SK-N-SH treated with all-trans-retinoic acid at 6 μM for 48 hours (cell line): ENCODE measurements around the gene CFAP52.

Experiments
- CREB5 ChIP-seq: fragments of 250-450 bp; sonication (Bioruptor Pico); IDR thresholded peaks from 2 replicates; pipeline ENCODE4 v1.5.1; 2020; ENCODE audit warnings: low read depth, mild to moderate bottlenecking, moderate library complexity
- CSDC2 ChIP-seq: fragments of 250-450 bp; sonication (Bioruptor Pico); IDR thresholded peaks from 2 replicates; pipeline ENCODE4 v1.5.0; 2020; ENCODE audit warnings: mild to moderate bottlenecking, moderate library complexity
- ESRRG ChIP-seq: fragments of 250-450 bp; sonication (Bioruptor Pico); IDR thresholded peaks from 2 replicates; pipeline ENCODE4 v1.6.1; 2021; ENCODE audit warnings: mild to moderate bottlenecking
- PATZ1 ChIP-seq: fragments of 250-450 bp; sonication (Bioruptor Pico); IDR thresholded peaks from 2 replicates; pipeline ENCODE4 v1.8.0; 2020; ENCODE audit warnings: mild to moderate bottlenecking, moderate library complexity, borderline replicate concordance
- SNAI2 ChIP-seq: fragments of 250-450 bp; sonication (Bioruptor Pico); IDR thresholded peaks from 2 replicates; pipeline ENCODE4 v1.5.0; 2020; ENCODE audit warnings: mild to moderate bottlenecking, moderate library complexity
- ZC3H10 ChIP-seq: fragments of 250-450 bp; sonication (Bioruptor Pico); IDR thresholded peaks from 2 replicates; pipeline ENCODE4 v1.5.1; 2021; ENCODE audit warnings: mild to moderate bottlenecking, moderate library complexity
- ZFP30 ChIP-seq: fragments of 450-650 bp; formaldehyde crosslinking; IDR thresholded peaks from 2 replicates; pipeline ENCODE4 v1.5.0; 2022; ENCODE audit warnings: mild to moderate bottlenecking, moderate library complexity
- ZNF70 ChIP-seq: fragments of 450-650 bp; formaldehyde crosslinking; IDR thresholded peaks from 2 replicates; pipeline ENCODE4 v1.5.0; 2020; ENCODE audit warnings: mild to moderate bottlenecking, moderate library complexity
- TF ChIP-seq, protein P1 (sequence below): fragments of 250-450 bp; sonication (Bioruptor Pico); IDR thresholded peaks from 2 replicates; pipeline ENCODE4 v1.5.0; 2020; ENCODE audit warnings: mild to moderate bottlenecking, moderate library complexity

DNA sequence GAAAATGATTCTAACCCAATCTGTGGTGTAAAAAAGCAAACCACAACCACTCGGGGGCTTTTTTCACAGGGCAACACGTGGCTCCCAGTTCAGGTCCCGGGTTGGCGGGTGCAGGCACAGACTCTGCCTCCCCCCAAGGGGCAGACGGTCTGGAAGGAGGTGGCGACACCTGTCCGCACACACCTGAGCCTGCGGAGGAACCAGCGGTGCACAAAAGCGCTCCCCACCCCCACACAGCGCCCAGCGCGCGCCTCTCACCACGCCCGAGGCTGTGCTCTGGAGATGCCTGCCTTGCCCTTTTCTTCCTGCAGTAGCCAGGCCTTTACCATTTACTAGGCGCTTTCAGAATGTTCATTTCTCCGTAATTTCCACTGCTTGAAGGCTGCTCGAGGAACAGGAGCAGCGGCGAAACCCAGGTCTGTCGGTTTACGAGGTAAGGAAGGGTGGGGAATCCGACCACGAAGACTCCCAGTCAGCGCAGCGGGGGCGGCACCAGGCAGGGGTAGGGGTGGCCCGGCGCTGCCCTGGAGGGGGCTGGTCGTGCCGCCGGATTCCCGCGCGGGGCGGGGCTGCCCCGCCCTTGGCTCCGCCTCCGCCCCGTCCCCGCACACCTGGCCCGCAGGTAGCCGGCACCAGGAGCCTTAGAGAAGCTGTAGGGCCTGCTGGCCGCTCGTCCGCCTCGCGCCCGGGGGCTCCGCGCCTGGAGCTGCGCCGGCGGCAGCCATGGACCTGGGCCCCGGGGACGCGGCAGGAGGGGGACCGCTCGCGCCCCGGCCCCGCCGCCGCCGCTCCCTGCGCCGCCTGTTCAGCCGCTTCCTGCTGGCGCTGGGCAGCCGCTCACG, 68.7 kb downstream of the CFAP52 start, which contains the start of gene USP43:
- TF ChIP-seq ZFP30 (CRISPR knock-in tag) (no peak), CREB5 (no peak), PATZ1 (CRISPR knock-in tag) (no peak), CSDC2 (CRISPR knock-in tag) (no peak), ZNF70 (no peak), ESRRG (CRISPR knock-in tag) (no peak), ZC3H10 (no peak), SNAI2 (CRISPR knock-in tag) (no peak)
- TF ChIP-seq, protein P1, sequence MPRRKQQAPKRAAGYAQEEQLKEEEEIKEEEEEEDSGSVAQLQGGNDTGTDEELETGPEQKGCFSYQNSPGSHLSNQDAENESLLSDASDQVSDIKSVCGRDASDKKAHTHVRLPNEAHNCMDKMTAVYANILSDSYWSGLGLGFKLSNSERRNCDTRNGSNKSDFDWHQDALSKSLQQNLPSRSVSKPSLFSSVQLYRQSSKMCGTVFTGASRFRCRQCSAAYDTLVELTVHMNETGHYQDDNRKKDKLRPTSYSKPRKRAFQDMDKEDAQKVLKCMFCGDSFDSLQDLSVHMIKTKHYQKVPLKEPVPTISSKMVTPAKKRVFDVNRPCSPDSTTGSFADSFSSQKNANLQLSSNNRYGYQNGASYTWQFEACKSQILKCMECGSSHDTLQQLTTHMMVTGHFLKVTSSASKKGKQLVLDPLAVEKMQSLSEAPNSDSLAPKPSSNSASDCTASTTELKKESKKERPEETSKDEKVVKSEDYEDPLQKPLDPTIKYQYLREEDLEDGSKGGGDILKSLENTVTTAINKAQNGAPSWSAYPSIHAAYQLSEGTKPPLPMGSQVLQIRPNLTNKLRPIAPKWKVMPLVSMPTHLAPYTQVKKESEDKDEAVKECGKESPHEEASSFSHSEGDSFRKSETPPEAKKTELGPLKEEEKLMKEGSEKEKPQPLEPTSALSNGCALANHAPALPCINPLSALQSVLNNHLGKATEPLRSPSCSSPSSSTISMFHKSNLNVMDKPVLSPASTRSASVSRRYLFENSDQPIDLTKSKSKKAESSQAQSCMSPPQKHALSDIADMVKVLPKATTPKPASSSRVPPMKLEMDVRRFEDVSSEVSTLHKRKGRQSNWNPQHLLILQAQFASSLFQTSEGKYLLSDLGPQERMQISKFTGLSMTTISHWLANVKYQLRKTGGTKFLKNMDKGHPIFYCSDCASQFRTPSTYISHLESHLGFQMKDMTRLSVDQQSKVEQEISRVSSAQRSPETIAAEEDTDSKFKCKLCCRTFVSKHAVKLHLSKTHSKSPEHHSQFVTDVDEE (CRISPR knock-in tag): no peak
